IPS-20b (cell line): Measurements from ENCODE around the gene DNA2.
A peak's percentile ranks its signal among the peaks of the same experiment; 100 is the strongest.
"Not testable (repeated sequence)": the region's sequence is repeated elsewhere in the genome, so short reads cannot be mapped to it uniquely, and the experiment has no call there.

Source experiments
- H3K27ac ChIP-seq: one replicate; pipeline ENCODE4 v1.5.1; 2013; ENCODE audit warnings: low read length
- H3K27me3 ChIP-seq: 2 replicates; pipeline ENCODE4 v1.6.1; 2013; ENCODE audit warnings: mild to moderate bottlenecking, low read length, inconsistent platforms; ENCODE audit not compliant: insufficient read depth
- H3K36me3 ChIP-seq: 2 replicates; pipeline ENCODE4 v1.6.1; 2013; ENCODE audit warnings: low read depth, mild to moderate bottlenecking, inconsistent platforms, low read length, moderate library complexity; ENCODE audit not compliant: insufficient read depth
- H3K4me1 ChIP-seq: 2 replicates; pipeline ENCODE4 v1.6.1; 2013; ENCODE audit warnings: mild to moderate bottlenecking, control low read depth, inconsistent platforms, low read length, moderate library complexity; ENCODE audit not compliant: insufficient read depth
- H3K4me3 ChIP-seq: 2 replicates; pipeline ENCODE4 v1.5.1; 2013; ENCODE audit warnings: mild to moderate bottlenecking, low read length, inconsistent platforms
- H3K9ac ChIP-seq: 2 replicates; pipeline ENCODE4 v1.6.1; 2013; ENCODE audit warnings: low read depth, mild to moderate bottlenecking, inconsistent platforms, low read length, moderate library complexity
- H3K9me3 ChIP-seq: 2 replicates; pipeline ENCODE4 v1.6.1; 2013; ENCODE audit warnings: mild to moderate bottlenecking, low read depth, low read length, inconsistent platforms; ENCODE audit not compliant: insufficient read depth

DNA2 gene

GRCh38 chr10:68492118-68492517, 20.3 kb upstream of the DNA2 start:
- Histone ChIP-seq H3K27me3 (no peaks in the 10 kb centered on the region), H3K27ac (no peak overlapping the region), H3K9me3 (no peaks in the 10 kb centered on the region), H3K36me3 (peaks cover 17% of the 10 kb centered on the region), H3K4me3 (no peak overlapping the region), H3K9ac (no peak overlapping the region), H3K4me1 (peaks cover 11% of the 10 kb centered on the region)

- Histone ChIP-seq H3K4me1 (no peaks in the 10 kb centered on the region), H3K9me3 (no peaks in the 10 kb centered on the region), H3K27me3 (no peaks in the 10 kb centered on the region), H3K36me3 (peaks cover 26% of the 10 kb centered on the region), H3K4me3 (no peak overlapping the region), H3K9ac (no peak overlapping the region), H3K27ac (no peak overlapping the region)
These were observed 18.1 kb upstream of the DNA2 start for GRCh38 chr10:68489919-68490318.

GRCh38 chr10:68474021-68474420, 2.2 kb upstream of the DNA2 start:
- Histone ChIP-seq H3K4me1 (peaks cover 3% of the 10 kb centered on the region; the same call in 1 of the 2 replicates), H3K36me3 (peaks cover 1% of the 10 kb centered on the region), H3K27ac (no peak overlapping the region), H3K27me3 (no peaks in the 10 kb centered on the region), H3K9ac (no peak overlapping the region), H3K9me3 (no peaks in the 10 kb centered on the region; the same call in 1 of the 2 replicates), H3K4me3 (no peak overlapping the region)

GRCh38 chr10:68471063-68471585, 649 bp downstream of the DNA2 start:
- H3K9ac ChIP-seq: peak overlapping the region; percentile 99
- no peaks in the 10 kb centered on the region; the same call in 1 of the 2 replicates for H3K9me3 ChIP-seq
- no peaks in the 10 kb centered on the region for H3K27me3 ChIP-seq
- peaks cover 3% of the 10 kb centered on the region; the same call in 1 of the 2 replicates for H3K4me1 ChIP-seq
- peak overlapping the region; percentile 99 for H3K4me3 ChIP-seq
- peaks cover 29% of the 10 kb centered on the region for H3K36me3 ChIP-seq
- H3K27ac ChIP-seq: peak overlapping the region; percentile 92

- Histone ChIP-seq H3K9ac (peak overlapping the region; percentile 99), H3K4me1 (peaks cover 3% of the 10 kb centered on the region; the same call in 1 of the 2 replicates), H3K27me3 (no peaks in the 10 kb centered on the region), H3K36me3 (peaks cover 37% of the 10 kb centered on the region), H3K9me3 (no peaks in the 10 kb centered on the region; the same call in 1 of the 2 replicates), H3K4me3 (peak overlapping the region; percentile 99), H3K27ac (no peak overlapping the region)
These were observed 1.5 kb downstream of the DNA2 start for GRCh38 chr10:68470300-68470699.

GRCh38 chr10:68469838-68470237, 1.9 kb downstream of the DNA2 start:
- H3K4me3 ChIP-seq: peak overlapping the region; percentile 99
- peaks cover 41% of the 10 kb centered on the region for H3K36me3 ChIP-seq
- no peak overlapping the region for H3K27ac ChIP-seq
- no peaks in the 10 kb centered on the region for H3K27me3 ChIP-seq
- H3K4me1 ChIP-seq: peaks cover 3% of the 10 kb centered on the region; the same call in 1 of the 2 replicates
- peak overlapping the region; percentile 99; the same call in 1 of the 2 replicates for H3K9ac ChIP-seq
- no peaks in the 10 kb centered on the region; the same call in 1 of the 2 replicates for H3K9me3 ChIP-seq

- H3K4me1 ChIP-seq, H3K27ac ChIP-seq, H3K9ac ChIP-seq, H3K4me3 ChIP-seq, H3K9me3 ChIP-seq, H3K27me3 ChIP-seq: not testable (repeated sequence)
- peaks cover 91% of the 10 kb centered on the region for H3K36me3 ChIP-seq
These were observed 7.0 kb downstream of the DNA2 start for GRCh38 chr10:68464729-68465128.

- no peaks in the 10 kb centered on the region for H3K27me3 ChIP-seq
- H3K36me3 ChIP-seq: peaks cover 97% of the 10 kb centered on the region
- H3K4me3 ChIP-seq: no peak overlapping the region
- H3K4me1 ChIP-seq: no peaks in the 10 kb centered on the region
- no peak overlapping the region for H3K27ac ChIP-seq
- no peak overlapping the region for H3K9ac ChIP-seq
- H3K9me3 ChIP-seq: no peaks in the 10 kb centered on the region
These were observed 8.2 kb downstream of the DNA2 start for GRCh38 chr10:68463365-68464093.

GRCh38 chr10:68462536-68462935, 9.2 kb downstream of the DNA2 start:
- peaks cover 95% of the 10 kb centered on the region for H3K36me3 ChIP-seq
- no peak overlapping the region for H3K4me3 ChIP-seq
- H3K9me3 ChIP-seq: no peaks in the 10 kb centered on the region

GRCh38 chr10:68461032-68461431, 10.7 kb downstream of the DNA2 start:
- H3K27me3 ChIP-seq: no peaks in the 10 kb centered on the region
- H3K4me1 ChIP-seq: no peaks in the 10 kb centered on the region
- no peak overlapping the region for H3K4me3 ChIP-seq
- H3K9ac ChIP-seq: no peak overlapping the region
- no peak overlapping the region for H3K27ac ChIP-seq
- H3K9me3 ChIP-seq: no peaks in the 10 kb centered on the region
- peaks cover 95% of the 10 kb centered on the region for H3K36me3 ChIP-seq

More at GRCh38 chr10:68462536-68462935, 9.2 kb downstream of the DNA2 start:
- Histone ChIP-seq H3K27me3 (no peaks in the 10 kb centered on the region), H3K27ac (no peak overlapping the region), H3K9ac (no peak overlapping the region), H3K4me1 (no peaks in the 10 kb centered on the region)

- H3K4me1 ChIP-seq, H3K27ac ChIP-seq, H3K4me3 ChIP-seq, H3K27me3 ChIP-seq, H3K9ac ChIP-seq, H3K9me3 ChIP-seq: not testable (repeated sequence)
- H3K36me3 ChIP-seq: peaks cover 89% of the 10 kb centered on the region
These were observed 22.1 kb downstream of the DNA2 start for GRCh38 chr10:68449698-68450097.

GRCh38 chr10:68446179-68446578, 25.6 kb downstream of the DNA2 start:
- no peaks in the 10 kb centered on the region for H3K4me1 ChIP-seq
- no peaks in the 10 kb centered on the region for H3K27me3 ChIP-seq
- H3K27ac ChIP-seq: no peak overlapping the region
- H3K36me3 ChIP-seq: peaks cover 81% of the 10 kb centered on the region
- no peaks in the 10 kb centered on the region for H3K9me3 ChIP-seq
- H3K4me3 ChIP-seq: no peak overlapping the region
- no peak overlapping the region for H3K9ac ChIP-seq
